Caco-2 (cell line): ENCODE results near the gene ZNHIT6. TPM values are rescaled to one million over a fixed set of nuclear protein-coding genes. Genes with fewer than 3 reads are reported as not detected.

ENCODE experiments used
- BruUV-seq: library from RNA; stranded (reverse); fragments of 400-500 nt; replicated peaks from 2 replicates; lab custom pipeline; 2021; lab: Mats Ljungman, UMichigan
- CTCF ChIA-PET: fragments of 300-600 bp; sonication (Branson Sonifier 250); formaldehyde crosslinking; loops from one replicate; lab custom pipeline; 2022; ENCODE audit warnings: antibody characterized with exemption; lab: Charles Lee
- POLR2A ChIA-PET: fragments of 300-600 bp; sonication (Branson Sonifier 250); formaldehyde crosslinking; loops from one replicate; lab custom pipeline; 2022; ENCODE audit warnings: antibody characterized with exemption; lab: Charles Lee
- DNase-seq, 2 experiments: peaks; one replicate each; pipeline versions ENCODE4 v3.0.0 to v3.0.0-alpha.2; 2020 to 2022
- H3K27me3 ChIP-seq: replicated peaks from 2 replicates; pipeline ENCODE4 v1.6.0; 2011; ENCODE audit warnings: low read length; ENCODE audit not compliant: control insufficient read depth, insufficient read depth
- H3K36me3 ChIP-seq: 2 replicates; pipeline ENCODE4 v1.5.1; 2011; ENCODE audit warnings: low read length; ENCODE audit not compliant: control insufficient read depth, insufficient read depth
- H3K4me1 ChIP-seq: fragments of 250-450 bp; sonication (Bioruptor Pico); 2 replicates; pipeline ENCODE4 v1.5.1; 2020; ENCODE audit warnings: mild to moderate bottlenecking
- H3K4me3 ChIP-seq: 2 replicates; pipeline ENCODE4 v1.5.1; 2011; ENCODE audit warnings: low read depth, mild to moderate bottlenecking, control low read depth, low read length
- H3K9me3 ChIP-seq: fragments of 250-450 bp; sonication (Bioruptor Pico); 2 replicates; pipeline ENCODE4 v1.5.1; 2020; ENCODE audit warnings: mild to moderate bottlenecking, moderate library complexity
- H3K27ac Mint-ChIP-seq: one replicate; pipeline ENCODE4 v1.8.0; 2022; ENCODE audit warnings: mixed read lengths; ENCODE audit not compliant: unreplicated experiment
- H3K27me3 Mint-ChIP-seq: one replicate; pipeline ENCODE4 v1.8.0; 2022; ENCODE audit warnings: mixed read lengths; ENCODE audit not compliant: insufficient read depth, unreplicated experiment
- H3K36me3 Mint-ChIP-seq: one replicate; pipeline ENCODE4 v1.8.0; 2022; ENCODE audit warnings: mild to moderate bottlenecking, mixed read lengths; ENCODE audit not compliant: insufficient read depth, unreplicated experiment
- H3K4me1 Mint-ChIP-seq: one replicate; pipeline ENCODE4 v1.8.0; 2022; ENCODE audit warnings: low read depth, mixed read lengths; ENCODE audit not compliant: unreplicated experiment
- H3K4me3 Mint-ChIP-seq: one replicate; pipeline ENCODE4 v1.8.0; 2022; ENCODE audit warnings: mild to moderate bottlenecking, moderate library complexity, mixed read lengths; ENCODE audit not compliant: unreplicated experiment
- H3K9me3 Mint-ChIP-seq: one replicate; pipeline ENCODE4 v1.8.0; 2022; ENCODE audit warnings: mixed read lengths; ENCODE audit not compliant: unreplicated experiment
- intact Hi-C: fragments of 100-400 bp; cut with micrococcal nuclease; formaldehyde crosslinking; loops from one replicate; pipeline ENCODE4 v1.10.0; 2022; ENCODE audit not compliant: unreplicated experiment
- total RNA-seq: library from RNA; stranded (reverse); gene quantifications from 2 replicates; pipeline ENCODE4 v1.2.3, GENCODE V29; 2022
- TF ChIP-seq, protein P1 (sequence below), 2 experiments: fragments of 200-600 bp in 1 of 2; IDR thresholded peaks; 1 replicate in 1 of 2; 2 replicates in 1 of 2; pipeline versions ENCODE4 v1.5.1 to v1.8.0; 2011 to 2022; ENCODE audit warnings: antibody characterized with exemption in 1 of 2, control low read depth in 1 of 2, inconsistent platforms in 1 of 2, low read depth in 1 of 2, low read length in 1 of 2, mild to moderate bottlenecking in 1 of 2, moderate library complexity in 1 of 2; ENCODE audit not compliant: insufficient read depth in 1 of 2, severe bottlenecking in 1 of 2, unreplicated experiment in 1 of 2

Gene ZNHIT6
- total RNA-seq, 1 experiment from 2014 or later: 16.1 TPM

- H3K36me3 ChIP-seq: no peaks in the 10 kb centered on the region
- no peak for DNase-seq
- no peak overlapping the region for H3K27ac Mint-ChIP-seq
- H3K9me3 Mint-ChIP-seq: no peaks in the 10 kb centered on the region
- no peaks in the 10 kb centered on the region for H3K36me3 Mint-ChIP-seq
- BruUV-seq: no TSS peak
- ChIA-PET POLR2A (interaction anchor here (0.6 kb wide), 1 partner anchor 52 kb away, joined by 4 read pairs; no protein-coding TSS in a partner anchor), CTCF (interaction anchor here (0.6 kb wide), 1 partner anchor 32 kb away, joined by 5 read pairs; no protein-coding TSS in a partner anchor)
- H3K27me3 Mint-ChIP-seq: no peaks in the 10 kb centered on the region
- no peak overlapping the region for H3K4me3 ChIP-seq
- no peaks in the 10 kb centered on the region for H3K27me3 ChIP-seq
- H3K4me1 ChIP-seq: no peaks in the 10 kb centered on the region
- intact Hi-C loops: loop anchor here (5.0 kb wide), 1 partner anchor 47 kb away; the partner anchor contains the start of gene CCN1
- H3K9me3 ChIP-seq: no peaks in the 10 kb centered on the region
- H3K4me3 Mint-ChIP-seq: no peak overlapping the region
- TF ChIP-seq, protein P1, sequence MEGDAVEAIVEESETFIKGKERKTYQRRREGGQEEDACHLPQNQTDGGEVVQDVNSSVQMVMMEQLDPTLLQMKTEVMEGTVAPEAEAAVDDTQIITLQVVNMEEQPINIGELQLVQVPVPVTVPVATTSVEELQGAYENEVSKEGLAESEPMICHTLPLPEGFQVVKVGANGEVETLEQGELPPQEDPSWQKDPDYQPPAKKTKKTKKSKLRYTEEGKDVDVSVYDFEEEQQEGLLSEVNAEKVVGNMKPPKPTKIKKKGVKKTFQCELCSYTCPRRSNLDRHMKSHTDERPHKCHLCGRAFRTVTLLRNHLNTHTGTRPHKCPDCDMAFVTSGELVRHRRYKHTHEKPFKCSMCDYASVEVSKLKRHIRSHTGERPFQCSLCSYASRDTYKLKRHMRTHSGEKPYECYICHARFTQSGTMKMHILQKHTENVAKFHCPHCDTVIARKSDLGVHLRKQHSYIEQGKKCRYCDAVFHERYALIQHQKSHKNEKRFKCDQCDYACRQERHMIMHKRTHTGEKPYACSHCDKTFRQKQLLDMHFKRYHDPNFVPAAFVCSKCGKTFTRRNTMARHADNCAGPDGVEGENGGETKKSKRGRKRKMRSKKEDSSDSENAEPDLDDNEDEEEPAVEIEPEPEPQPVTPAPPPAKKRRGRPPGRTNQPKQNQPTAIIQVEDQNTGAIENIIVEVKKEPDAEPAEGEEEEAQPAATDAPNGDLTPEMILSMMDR (IDR thresholded peaks at IDR 0.05; ENCODE audit: insufficient read depth in 1 of 2, low read depth in 1 of 2, low read length in 1 of 2, severe bottlenecking in 1 of 2, unreplicated experiment in 1 of 2): no peak
- peaks cover 10% of the 10 kb centered on the region for H3K4me1 Mint-ChIP-seq
Measured at GRCh38 chr1:85628791-85629531, 79.3 kb downstream of the ZNHIT6 start.

DNA sequence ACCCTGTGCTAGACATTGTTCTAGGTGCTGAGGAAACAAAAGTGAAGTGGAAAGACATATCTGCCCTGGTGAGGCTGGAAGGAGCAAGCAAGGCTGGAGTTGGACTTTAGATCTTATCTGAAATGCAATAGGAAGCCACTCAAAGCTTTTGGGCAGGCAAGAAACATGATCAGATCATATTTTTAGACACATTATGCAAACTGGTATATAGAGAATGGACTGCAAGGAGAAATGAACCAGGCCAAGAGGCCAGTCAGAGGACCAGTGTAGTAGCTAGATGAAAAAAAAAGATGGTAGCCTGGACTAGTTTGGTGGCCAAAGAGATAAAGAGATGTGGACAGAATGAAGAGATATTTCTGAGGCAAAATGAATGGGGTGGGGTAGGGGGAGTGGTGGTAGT lies 81.4 kb downstream of the ZNHIT6 start:
- no peak overlapping the region for H3K27ac Mint-ChIP-seq
- TF ChIP-seq, protein P1 (IDR thresholded peaks at IDR 0.05; ENCODE audit: insufficient read depth in 1 of 2, low read depth in 1 of 2, low read length in 1 of 2, severe bottlenecking in 1 of 2, unreplicated experiment in 1 of 2): no peak
- no peaks in the 10 kb centered on the region for H3K36me3 Mint-ChIP-seq
- DNase-seq: no peak
- peaks cover 10% of the 10 kb centered on the region for H3K9me3 Mint-ChIP-seq
- ChIA-PET POLR2A (no interaction called here), CTCF (no interaction called here)
- intact Hi-C loops: loop anchor here (5.0 kb wide), 1 partner anchor 45 kb away; the partner anchor contains the start of gene CCN1
- Histone ChIP-seq H3K4me1 (no peaks in the 10 kb centered on the region), H3K9me3 (no peaks in the 10 kb centered on the region), H3K27me3 (no peaks in the 10 kb centered on the region), H3K4me3 (no peak overlapping the region), H3K36me3 (no peaks in the 10 kb centered on the region)
- BruUV-seq: no TSS peak
- no peaks in the 10 kb centered on the region for H3K27me3 Mint-ChIP-seq
- H3K4me1 Mint-ChIP-seq: peaks cover 10% of the 10 kb centered on the region
- H3K4me3 Mint-ChIP-seq: no peak overlapping the region

- BruUV-seq: no TSS peak
- TF ChIP-seq, protein P1 (IDR thresholded peaks at IDR 0.05; ENCODE audit: insufficient read depth in 1 of 2, low read depth in 1 of 2, low read length in 1 of 2, severe bottlenecking in 1 of 2, unreplicated experiment in 1 of 2): no peak
- H3K36me3 Mint-ChIP-seq: no peaks in the 10 kb centered on the region
- no peak overlapping the region for H3K4me3 ChIP-seq
- no peaks in the 10 kb centered on the region for H3K9me3 ChIP-seq
- H3K27me3 Mint-ChIP-seq: no peaks in the 10 kb centered on the region
- H3K9me3 Mint-ChIP-seq: peaks cover 28% of the 10 kb centered on the region
- H3K36me3 ChIP-seq: no peaks in the 10 kb centered on the region
- no peak overlapping the region for H3K27ac Mint-ChIP-seq
- POLR2A ChIA-PET: no interaction called here
- H3K4me1 Mint-ChIP-seq: peaks cover 7% of the 10 kb centered on the region
- no peak for DNase-seq
- intact Hi-C loops: no loop called here
- no peaks in the 10 kb centered on the region for H3K27me3 ChIP-seq
- no peaks in the 10 kb centered on the region for H3K4me1 ChIP-seq
- no peak overlapping the region for H3K4me3 Mint-ChIP-seq
- CTCF ChIA-PET: no interaction called here
Measured at GRCh38 chr1:85624361-85624760, 83.9 kb downstream of the ZNHIT6 start.
